ENCODE data around the gene WDR26.
"Not testable (repeated sequence)": the region's sequence is repeated elsewhere in the genome, so short reads cannot be mapped to it uniquely, and the experiment has no call there.

The WDR26 gene

GRCh38 chr1:224348137-224348536 lies 86.5 kb downstream of the WDR26 start:
- DNase-seq: no peak

GRCh38 chr1:224343679-224344078 lies 90.9 kb downstream of the WDR26 start:
- no peak for DNase-seq

- DNase-seq: not testable (repeated sequence)
Measured at GRCh38 chr1:224340453-224341384, 93.9 kb downstream of the WDR26 start.

GRCh38 chr1:224339442-224340033 lies 95.1 kb downstream of the WDR26 start:
- DNase-seq: no peak

GRCh38 chr1:224338150-224338838 lies 96.3 kb downstream of the WDR26 start:
- DNase-seq: no peak
